SK-N-MC (cell line): Measurements from ENCODE around the gene CADPS2.

ENCODE experiments used
- DNase-seq: peaks from one replicate; pipeline ENCODE4 v3.0.0-alpha.2; 2011; ENCODE audit warnings: low read depth, low spot score
- H3K27ac ChIP-seq: fragments of 200-600 bp; sonication (generic); 2 replicates; pipeline ENCODE4 v1.5.1; 2016; ENCODE audit warnings: mixed run types
- H3K36me3 ChIP-seq: fragments of 200-600 bp; sonication (generic); 2 replicates; pipeline ENCODE4 v1.6.1; 2017; ENCODE audit warnings: antibody characterized with exemption, low read length, mixed read lengths; ENCODE audit not compliant: insufficient read depth
- H3K4me3 ChIP-seq: fragments of 200-600 bp; sonication (generic); 2 replicates; pipeline ENCODE4 v1.5.1; 2016
- H3K9ac ChIP-seq: fragments of 200-600 bp; sonication (generic); 2 replicates; pipeline ENCODE4 v1.8.0; 2017; ENCODE audit warnings: mixed run types, mixed read lengths; ENCODE audit not compliant: insufficient read length
- H3K9me3 ChIP-seq: fragments of 200-600 bp; sonication (generic); 2 replicates; pipeline ENCODE4 v1.6.1; 2017; ENCODE audit warnings: low read depth, mild to moderate bottlenecking, antibody characterized with exemption, low read length, moderate library complexity, mixed read lengths
- EZH2 ChIP-seq: fragments of 200-600 bp; sonication (generic); IDR thresholded peaks from one replicate; pipeline ENCODE4 v1.6.1; 2017; ENCODE audit warnings: antibody characterized with exemption
- FOXP2 ChIP-seq: optimal IDR thresholded peaks from 2 replicates; pipeline ENCODE3; 2011; ENCODE audit warnings: mild to moderate bottlenecking, moderate library complexity; ENCODE audit not compliant: insufficient read depth; ENCODE audit errors: extremely low read length, control extremely low read depth
- POLR2AphosphoS5 ChIP-seq: IDR thresholded peaks from 2 replicates; pipeline ENCODE4 v1.6.1; 2012; ENCODE audit warnings: mild to moderate bottlenecking, low read depth, low read length, borderline replicate concordance

Gene CADPS2

GRCh38 chr7:122756860-122757259 is 129.4 kb downstream of the CADPS2 start:
- Histone ChIP-seq H3K27ac (no peak overlapping the region), H3K4me3 (no peak overlapping the region), H3K9ac (no peak overlapping the region), H3K9me3 (no peaks in the 10 kb centered on the region), H3K36me3 (no peaks in the 10 kb centered on the region)
- no peak for DNase-seq
- TF ChIP-seq EZH2 (no peak), FOXP2 (no peak), POLR2AphosphoS5 (no peak)

GRCh38 chr7:122755696-122756095 is 130.6 kb downstream of the CADPS2 start:
- Histone ChIP-seq H3K4me3 (no peak overlapping the region), H3K9ac (no peak overlapping the region), H3K36me3 (no peaks in the 10 kb centered on the region), H3K9me3 (no peaks in the 10 kb centered on the region), H3K27ac (no peak overlapping the region)
- DNase-seq: no peak
- no peak for TF ChIP-seq FOXP2
- no peak for TF ChIP-seq EZH2
- no peak for TF ChIP-seq POLR2AphosphoS5

DNA sequence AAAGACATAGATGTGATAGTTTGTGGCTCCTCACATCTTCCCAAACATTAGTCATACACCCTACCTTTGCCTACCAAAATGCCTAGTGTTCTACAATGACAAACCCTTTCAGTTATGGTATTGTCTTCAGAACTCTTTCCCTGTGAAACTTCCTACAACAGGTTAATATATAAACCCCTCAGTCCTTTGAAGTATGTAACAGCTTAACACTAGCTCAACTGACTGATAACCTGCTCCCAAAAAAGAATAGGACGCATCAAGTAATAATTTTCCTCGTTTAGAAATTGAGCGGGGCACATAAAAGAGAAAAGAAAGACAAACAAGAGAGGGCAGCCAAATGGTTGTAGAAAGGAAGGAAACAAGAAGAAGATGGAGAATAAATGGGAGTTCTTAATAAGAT is 133.7 kb downstream of the CADPS2 start:
- Histone ChIP-seq H3K36me3 (no peaks in the 10 kb centered on the region), H3K27ac (no peak overlapping the region), H3K9ac (no peak overlapping the region), H3K9me3 (no peaks in the 10 kb centered on the region), H3K4me3 (no peak overlapping the region)
- no peak for DNase-seq
- TF ChIP-seq FOXP2 (no peak), EZH2 (no peak), POLR2AphosphoS5 (no peak)

DNA sequence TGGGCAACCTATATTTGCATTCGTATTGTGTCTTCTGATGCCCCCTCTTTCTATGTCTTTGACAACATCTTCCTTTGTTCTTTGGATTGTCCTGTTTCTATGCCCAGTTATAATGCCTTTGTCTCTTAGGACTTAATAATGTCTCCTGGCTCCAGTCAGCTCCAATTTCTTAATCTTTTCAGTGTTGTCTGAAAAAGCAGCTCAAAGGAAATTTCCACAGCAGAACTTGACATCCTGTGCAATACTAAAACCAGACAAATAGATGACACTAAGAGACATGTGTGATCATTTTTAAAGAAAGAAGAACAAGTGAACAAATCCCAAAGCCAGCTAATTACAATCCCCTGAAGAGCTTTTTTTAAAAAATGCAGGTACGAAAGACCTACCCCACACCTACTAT is 135.9 kb downstream of the CADPS2 start:
- DNase-seq: no peak
- no peaks in the 10 kb centered on the region for H3K9me3 ChIP-seq
- TF ChIP-seq EZH2: no peak
- TF ChIP-seq POLR2AphosphoS5: no peak
- no peak for TF ChIP-seq FOXP2

GRCh38 chr7:122748195-122748594 is 138.1 kb downstream of the CADPS2 start:
- no peaks in the 10 kb centered on the region for H3K36me3 ChIP-seq
- H3K27ac ChIP-seq: no peak overlapping the region
- H3K9me3 ChIP-seq: no peaks in the 10 kb centered on the region
- no peak overlapping the region for H3K9ac ChIP-seq
- no peak for DNase-seq
- H3K4me3 ChIP-seq: no peak overlapping the region
- TF ChIP-seq POLR2AphosphoS5: no peak
- TF ChIP-seq FOXP2: no peak

More for the DNA sequence above, 135.9 kb downstream of the CADPS2 start:
- Histone ChIP-seq H3K36me3 (no peaks in the 10 kb centered on the region), H3K4me3 (no peak overlapping the region), H3K27ac (no peak overlapping the region), H3K9ac (no peak overlapping the region)

DNA sequence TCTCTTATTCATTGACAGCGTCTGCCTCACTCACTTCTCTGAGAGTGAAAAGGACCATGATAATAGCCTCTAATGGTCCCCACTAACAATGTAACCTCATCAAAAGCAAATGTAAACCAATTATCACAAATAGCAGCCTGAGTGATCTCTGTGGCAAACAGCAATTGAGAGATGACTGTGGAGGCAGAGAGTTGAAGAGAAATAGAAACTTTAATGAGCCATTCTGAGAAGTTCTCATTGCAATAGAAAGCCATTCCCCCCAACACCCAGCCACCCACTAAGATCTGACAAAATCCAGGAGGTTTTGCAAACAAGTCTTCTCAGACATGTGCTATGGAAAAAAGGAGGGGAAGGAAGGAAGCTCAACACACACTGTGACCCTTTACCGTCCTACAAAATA is 139.3 kb downstream of the CADPS2 start:
- Histone ChIP-seq H3K9me3 (no peaks in the 10 kb centered on the region), H3K27ac (no peak overlapping the region), H3K4me3 (no peak overlapping the region), H3K9ac (no peak overlapping the region), H3K36me3 (no peaks in the 10 kb centered on the region)
- DNase-seq: no peak
- TF ChIP-seq EZH2 (no peak), FOXP2 (no peak), POLR2AphosphoS5 (no peak)

DNA sequence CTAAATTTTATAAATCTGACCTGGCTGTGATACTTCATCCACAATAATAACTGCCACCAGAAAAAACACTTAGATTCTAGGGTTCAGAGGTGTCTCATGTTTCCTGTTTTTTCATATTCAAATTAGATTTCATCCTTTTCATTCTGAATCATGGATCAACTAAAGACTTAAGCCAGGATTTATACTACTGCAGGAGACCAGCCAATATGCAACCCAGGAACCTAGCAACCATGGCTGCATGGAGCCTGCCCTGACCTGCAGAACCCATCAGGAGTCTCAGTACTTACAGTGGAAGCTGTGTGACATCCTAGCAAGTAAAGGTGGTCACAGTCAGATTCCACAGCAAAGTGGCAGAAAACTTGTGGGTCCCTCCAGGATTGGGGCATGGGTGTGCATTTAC is 143.0 kb downstream of the CADPS2 start:
- no peak overlapping the region for H3K27ac ChIP-seq
- TF ChIP-seq EZH2 (no peak), FOXP2 (no peak), POLR2AphosphoS5 (no peak)
- H3K36me3 ChIP-seq: no peaks in the 10 kb centered on the region
- no peak for DNase-seq
- no peak overlapping the region for H3K4me3 ChIP-seq
- H3K9me3 ChIP-seq: no peaks in the 10 kb centered on the region
- H3K9ac ChIP-seq: no peak overlapping the region

GRCh38 chr7:122738947-122739346 is 147.3 kb downstream of the CADPS2 start:
- no peak overlapping the region for H3K4me3 ChIP-seq
- H3K9me3 ChIP-seq: no peaks in the 10 kb centered on the region
- peaks cover 5% of the 10 kb centered on the region; the same call in 1 of the 2 replicates for H3K36me3 ChIP-seq
- no peak overlapping the region for H3K27ac ChIP-seq
- H3K9ac ChIP-seq: no peak overlapping the region
- TF ChIP-seq POLR2AphosphoS5 (no peak), EZH2 (no peak), FOXP2 (no peak)
- no peak for DNase-seq

DNA sequence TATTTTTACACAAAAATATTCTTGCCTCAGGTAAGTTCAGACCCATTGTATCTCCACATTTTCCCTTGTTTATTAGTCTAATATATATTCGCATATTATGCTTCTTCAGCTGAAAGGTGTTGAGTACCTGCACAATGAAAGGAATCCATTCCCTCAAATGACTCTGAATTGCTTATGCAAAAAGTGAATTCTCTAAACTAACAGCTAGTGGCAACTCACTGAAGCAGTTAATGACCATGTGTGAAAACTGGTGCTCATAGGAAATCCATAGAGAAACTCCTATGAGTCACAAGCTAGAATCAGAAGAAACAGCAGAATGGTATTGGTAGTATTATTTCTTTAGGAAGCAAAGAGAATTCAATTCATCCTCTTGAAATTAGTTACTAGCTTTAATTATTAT is 150.1 kb downstream of the CADPS2 start:
- Histone ChIP-seq H3K36me3 (peaks cover 10% of the 10 kb centered on the region), H3K27ac (peak overlapping the region; percentile 88), H3K4me3 (peak overlapping the region; percentile 63), H3K9ac (no peak overlapping the region), H3K9me3 (no peaks in the 10 kb centered on the region)
- TF ChIP-seq EZH2 (no peak), FOXP2 (no peak), POLR2AphosphoS5 (no peak)
- no peak for DNase-seq

GRCh38 chr7:122727759-122728158 is 158.5 kb downstream of the CADPS2 start:
- Histone ChIP-seq H3K4me3 (no peak overlapping the region), H3K27ac (no peak overlapping the region), H3K36me3 (no peaks in the 10 kb centered on the region), H3K9me3 (no peaks in the 10 kb centered on the region), H3K9ac (no peak overlapping the region)
- no peak for TF ChIP-seq FOXP2
- no peak for TF ChIP-seq POLR2AphosphoS5
- no peak for TF ChIP-seq EZH2
- DNase-seq: no peak
